DLD1 (cell line): ENCODE measurements around the gene TMED9.

ENCODE experiments used
- in situ Hi-C: cut with HindIII; loops from 2 replicates; pipeline ENCODE4 v1.10.0; 2017; ENCODE audit warnings: low sequenced_read_pairs

Gene TMED9

DNA sequence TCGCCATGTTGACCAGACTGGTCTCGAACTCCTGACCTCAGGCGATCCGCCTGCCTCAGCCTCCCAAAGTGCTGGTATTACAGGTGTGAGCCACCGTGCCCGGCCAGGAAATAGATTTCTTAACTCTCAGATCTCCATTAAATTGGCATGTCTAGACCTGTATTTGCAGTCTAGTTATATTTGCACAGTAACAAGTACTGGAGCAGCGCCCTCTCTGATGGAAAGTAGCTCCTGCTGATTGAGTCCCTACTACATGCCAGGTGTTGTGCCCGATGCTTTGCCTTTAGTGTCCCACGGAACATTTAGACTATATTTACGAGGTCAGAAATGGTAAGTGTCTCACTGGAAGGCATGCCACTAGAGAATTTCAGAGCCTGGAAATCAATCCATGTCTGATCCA, 15.8 kb upstream of the TMED9 start:
- in situ Hi-C loops, result no loop called here

DNA sequence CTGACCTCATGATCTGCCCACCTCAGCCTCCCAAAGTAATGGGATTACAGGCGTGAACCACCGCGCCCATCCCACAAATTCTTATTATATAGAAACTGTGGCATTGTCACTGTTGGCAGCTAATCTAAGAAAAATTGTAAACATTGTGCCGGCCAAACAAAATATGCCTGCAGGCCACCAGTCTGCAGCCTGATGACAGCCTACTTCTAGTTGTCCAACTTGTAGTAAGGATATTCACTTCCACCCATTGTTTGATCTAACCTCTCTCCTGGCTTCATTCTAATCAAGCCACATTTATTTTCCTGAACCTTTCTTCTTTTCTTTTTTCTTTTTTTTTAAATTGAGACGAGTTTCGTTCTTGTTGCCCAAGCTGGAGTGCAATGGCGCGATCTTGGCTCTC, 13.7 kb upstream of the TMED9 start:
- in situ Hi-C loops, result no loop called here

GRCh38 chr5:177588413-177588909, 3.5 kb upstream of the TMED9 start:
- in situ Hi-C loops, result no loop called here

DNA sequence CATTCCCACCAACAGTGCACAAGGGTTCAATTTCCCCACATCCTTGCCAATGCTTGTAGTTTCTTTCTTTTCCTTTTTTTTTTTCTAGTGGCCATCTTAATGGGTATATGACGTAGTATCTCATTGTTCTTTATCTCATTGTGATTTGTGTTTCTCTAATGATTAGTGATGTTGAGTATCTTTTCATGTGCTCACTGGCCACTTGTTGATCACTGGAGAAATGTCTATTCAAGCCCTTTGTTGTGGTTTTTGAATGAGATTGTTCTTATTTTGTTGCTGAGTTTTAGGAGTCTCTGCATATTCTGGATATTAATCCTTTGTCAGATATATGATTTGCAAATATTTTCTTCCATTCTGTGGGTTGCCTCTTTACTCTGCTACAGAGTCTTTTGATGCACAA, 1.6 kb upstream of the TMED9 start:
- in situ Hi-C loops, result no loop called here

DNA sequence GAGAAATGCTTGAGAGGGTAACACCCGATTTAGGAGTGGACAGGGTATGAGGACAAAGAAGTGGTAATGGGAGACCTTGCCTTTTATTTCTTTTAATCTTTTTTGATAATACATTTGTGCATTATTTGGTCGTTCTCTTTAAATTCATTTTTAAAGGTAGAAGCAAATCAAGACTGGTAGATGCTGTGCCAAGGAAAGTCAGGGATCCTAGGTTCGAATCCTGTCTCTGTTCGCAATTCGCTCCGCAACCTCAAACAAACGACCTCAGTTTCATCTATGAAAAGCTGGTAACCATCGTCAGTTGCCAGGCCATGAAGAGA, 353 bp upstream of the TMED9 start:
- in situ Hi-C loops, result no loop called here

- in situ Hi-C loops, result no loop called here
Measured at GRCh38 chr5:177592905-177593304, 902 bp downstream of the TMED9 start.

GRCh38 chr5:177593511-177593910, 1.5 kb downstream of the TMED9 start:
- in situ Hi-C loops, result no loop called here

- in situ Hi-C loops, result no loop called here
Measured at GRCh38 chr5:177594071-177594470, 2.1 kb downstream of the TMED9 start.

GRCh38 chr5:177595026-177595585, 3.1 kb downstream of the TMED9 start:
- in situ Hi-C loops, result no loop called here

- in situ Hi-C loops, result no loop called here
Measured at GRCh38 chr5:177595991-177596774, 4.2 kb downstream of the TMED9 start.

- in situ Hi-C loops, result no loop called here
Measured at GRCh38 chr5:177596775-177597238, 4.8 kb downstream of the TMED9 start.

DNA sequence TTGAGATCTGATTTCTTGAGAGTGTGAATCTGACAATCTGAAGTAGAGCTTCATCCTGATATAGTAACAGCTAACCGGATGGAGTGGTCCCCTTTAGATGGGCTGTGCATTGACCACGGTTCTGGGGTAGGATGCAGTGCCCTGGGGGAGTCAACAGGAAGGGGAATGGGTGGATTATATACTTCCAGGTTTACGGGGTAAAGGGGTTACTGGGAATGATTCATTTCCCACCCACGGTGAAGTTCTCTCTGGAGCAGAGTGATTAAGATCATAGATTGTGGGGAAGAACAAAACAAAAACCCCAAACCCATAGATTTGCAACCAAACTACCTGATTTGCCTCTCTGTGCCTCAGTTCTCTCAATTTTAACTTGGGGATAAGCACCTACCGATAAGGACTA, 6.5 kb downstream of the TMED9 start:
- in situ Hi-C loops, result no loop called here

DNA sequence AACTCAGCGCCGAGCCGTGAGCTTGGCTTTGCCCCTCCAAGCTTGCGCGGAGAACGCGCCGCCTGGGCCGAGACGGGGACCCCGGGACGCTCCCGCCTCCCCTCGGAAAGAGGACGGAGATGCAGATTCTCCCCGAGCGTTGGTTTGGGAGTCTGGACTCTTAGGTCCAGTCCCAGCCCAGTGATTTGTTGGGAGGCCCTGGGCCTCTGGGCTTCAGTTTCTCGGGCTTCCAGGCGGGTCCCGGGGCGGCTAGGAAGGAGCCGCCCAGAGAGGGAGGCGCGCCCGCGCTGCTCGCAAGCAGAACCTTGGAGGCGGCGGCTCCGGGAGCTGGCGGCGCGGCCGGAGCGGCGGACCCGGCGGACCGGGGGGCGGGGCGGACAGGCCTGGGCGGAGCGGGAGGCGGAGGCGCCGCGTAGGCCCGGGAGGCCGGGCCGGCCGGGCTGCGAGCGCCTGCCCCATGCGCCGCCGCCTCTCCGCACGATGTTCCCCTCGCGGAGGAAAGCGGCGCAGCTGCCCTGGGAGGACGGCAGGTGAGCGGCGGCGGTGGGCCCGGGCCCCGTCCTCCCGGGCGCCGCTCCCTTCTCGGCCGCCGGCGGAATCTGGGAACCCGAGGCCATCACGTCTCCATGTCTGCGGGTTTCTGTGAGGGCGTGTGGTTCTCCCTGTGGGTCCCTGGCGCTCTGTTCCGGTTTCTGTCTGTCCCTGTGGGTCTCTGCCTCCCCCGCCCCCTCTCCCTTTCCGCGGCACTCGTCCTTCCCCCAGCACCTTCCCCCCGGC, 7.9 kb downstream of the TMED9 start, which contains the start of gene B4GALT7:
B4GALT7 (plus strand) TSS at position 402 of the 777 bp plus-strand sequence; CDS start at position 481, 79 bp downstream.
- in situ Hi-C loops, result no loop called here

DNA sequence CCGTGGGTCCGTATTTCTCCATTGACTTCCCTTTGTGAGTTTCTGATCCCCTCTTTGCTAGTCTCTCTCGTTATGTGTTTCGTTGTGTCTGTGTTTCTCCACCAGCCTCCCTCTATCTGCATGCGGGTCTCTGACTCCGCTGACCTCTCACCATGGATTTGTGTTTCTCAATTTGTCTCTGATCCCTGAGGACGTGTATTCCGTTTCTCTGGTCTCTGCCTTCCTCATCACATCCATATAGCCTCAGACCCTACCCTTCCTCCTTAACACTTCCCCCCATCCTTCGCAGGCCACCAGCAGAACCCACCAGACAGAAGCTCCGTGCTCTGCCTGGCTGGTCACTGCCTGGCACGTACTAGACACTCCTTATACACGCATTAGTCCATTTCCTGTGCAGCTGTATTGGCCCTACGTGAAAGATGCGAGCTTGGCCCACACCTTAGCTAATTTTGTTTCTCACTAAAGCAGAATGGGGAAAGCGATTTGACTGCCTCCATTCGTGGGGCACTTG, 8.6 kb downstream of the TMED9 start:
- in situ Hi-C loops, result no loop called here

DNA sequence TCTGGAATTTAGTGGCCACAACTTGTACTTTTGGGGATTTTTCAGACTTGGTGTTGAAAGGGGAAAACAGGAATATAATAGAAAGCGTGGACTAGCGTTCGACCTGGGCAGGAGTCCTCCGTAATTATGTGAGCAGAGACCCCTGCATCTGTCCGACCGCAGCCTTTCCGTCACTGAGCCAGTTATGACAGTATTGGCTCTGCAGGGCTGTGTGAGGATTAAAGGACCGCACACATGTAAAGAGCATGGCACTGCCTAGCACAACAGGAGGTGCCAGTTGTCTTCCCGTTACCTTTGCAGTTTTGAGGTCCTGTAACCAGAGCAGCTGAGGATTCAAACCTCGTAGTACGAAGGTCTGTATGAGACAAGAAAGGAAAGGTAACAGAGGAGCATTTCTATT, 9.1 kb downstream of the TMED9 start:
- in situ Hi-C loops, result no loop called here

GRCh38 chr5:177601577-177602457, 9.8 kb downstream of the TMED9 start:
- in situ Hi-C loops, result no loop called here

GRCh38 chr5:177602458-177602830, 10.4 kb downstream of the TMED9 start:
- in situ Hi-C loops, result no loop called here

DNA sequence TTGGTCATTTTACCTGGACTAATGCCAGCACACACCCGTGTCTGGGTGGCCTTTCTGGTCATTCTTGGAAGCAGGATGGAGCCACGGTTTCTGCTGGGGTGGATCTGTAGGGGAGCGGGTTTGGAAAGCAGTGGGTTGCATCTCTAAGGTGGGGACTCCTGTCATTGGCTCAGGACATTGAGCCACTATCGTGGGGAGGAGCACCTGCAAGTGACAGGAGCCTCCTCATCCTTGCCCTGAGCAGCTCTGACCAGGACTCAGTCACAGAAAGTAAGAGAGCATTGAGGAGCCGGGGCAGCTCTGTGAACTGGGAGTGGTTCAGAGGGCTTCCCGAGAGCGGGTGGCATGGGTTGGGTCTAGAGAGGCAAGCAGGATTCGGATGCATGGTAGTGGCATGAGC, 11.6 kb downstream of the TMED9 start:
- in situ Hi-C loops, result no loop called here

DNA sequence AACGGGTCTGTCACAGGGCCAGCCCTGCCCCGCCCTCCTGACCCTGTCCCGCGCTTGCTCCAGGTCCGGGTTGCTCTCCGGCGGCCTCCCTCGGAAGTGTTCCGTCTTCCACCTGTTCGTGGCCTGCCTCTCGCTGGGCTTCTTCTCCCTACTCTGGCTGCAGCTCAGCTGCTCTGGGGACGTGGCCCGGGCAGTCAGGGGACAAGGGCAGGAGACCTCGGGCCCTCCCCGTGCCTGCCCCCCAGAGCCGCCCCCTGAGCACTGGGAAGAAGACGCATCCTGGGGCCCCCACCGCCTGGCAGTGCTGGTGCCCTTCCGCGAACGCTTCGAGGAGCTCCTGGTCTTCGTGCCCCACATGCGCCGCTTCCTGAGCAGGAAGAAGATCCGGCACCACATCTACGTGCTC, 12.1 kb downstream of the TMED9 start:
- in situ Hi-C loops, result no loop called here

DNA sequence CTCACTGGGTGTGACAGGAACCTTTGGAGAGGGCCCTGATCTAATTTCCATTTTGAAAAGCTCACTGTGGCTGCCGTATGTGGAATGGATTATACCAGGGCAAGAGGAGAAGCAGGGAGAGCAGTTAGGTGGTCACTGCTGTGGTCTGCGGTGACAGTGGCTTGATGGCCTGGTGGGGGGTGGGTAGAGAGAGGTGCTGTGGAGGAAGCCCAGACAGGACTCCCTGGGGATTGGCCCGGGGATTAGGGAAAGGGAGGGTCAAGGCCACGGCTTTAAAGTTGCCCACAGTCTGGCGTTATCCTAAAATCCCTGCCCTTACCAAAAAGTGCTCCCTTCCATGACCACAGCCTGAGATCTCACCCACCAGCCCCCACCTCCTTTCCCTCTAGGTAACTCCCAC, 12.7 kb downstream of the TMED9 start:
- in situ Hi-C loops, result no loop called here

GRCh38 chr5:177605078-177605477, 13.1 kb downstream of the TMED9 start:
- in situ Hi-C loops, result no loop called here
